Islet of Langerhans (tissue), 1 donor: ENCODE measurements around the gene ZNF710.
"Not testable (repeated sequence)": the region's sequence is repeated elsewhere in the genome, so short reads cannot be mapped to it uniquely, and the experiment has no call there.

Source experiments
- FAIRE-seq: peaks from one replicate; lab custom pipeline; 2011; peaks lifted over from hg19 to GRCh38; lab: Jason Lieb, UNC

The ZNF710 gene

DNA sequence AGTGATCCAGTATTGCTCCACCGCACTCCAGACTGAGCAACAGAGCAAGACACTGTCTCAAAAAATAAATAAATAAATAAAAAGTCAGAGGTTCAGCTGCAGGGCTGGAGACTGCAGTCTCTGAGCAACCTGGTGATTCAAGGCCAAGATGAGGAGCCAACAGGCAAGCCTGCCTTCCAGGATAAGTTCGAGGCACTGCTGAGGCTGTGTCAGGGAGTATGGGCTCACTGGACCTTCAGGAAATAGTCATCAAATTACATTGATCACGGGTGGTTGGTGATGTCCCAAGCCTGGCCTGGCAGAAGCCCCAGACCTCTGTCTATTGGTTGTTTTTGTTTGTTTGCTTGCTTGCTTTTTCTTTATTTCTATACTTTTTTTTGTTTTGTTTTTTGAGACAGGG, 59.7 kb downstream of the ZNF710 start:
- no peak for FAIRE-seq

DNA sequence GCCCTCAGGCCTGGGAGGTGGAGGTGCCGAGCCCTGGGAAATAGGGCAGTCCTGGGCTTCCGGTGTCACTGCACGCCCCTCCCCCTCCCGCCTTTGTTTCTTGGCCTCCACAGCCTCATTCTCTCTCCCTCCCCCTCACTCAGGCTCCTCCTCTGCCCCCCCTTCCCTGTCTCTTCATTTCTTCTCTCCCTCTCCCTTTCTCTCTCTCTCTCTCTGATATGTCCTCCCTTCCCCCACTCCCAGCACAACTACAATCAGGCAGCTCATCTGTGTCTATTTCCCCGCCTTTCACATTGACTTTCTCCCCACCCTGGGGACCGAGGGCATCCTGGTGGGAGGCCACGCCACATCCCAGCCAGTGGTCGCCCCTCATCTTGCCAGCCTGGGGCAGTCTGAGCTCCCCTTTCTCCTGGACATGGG, 60.9 kb downstream of the ZNF710 start:
- FAIRE-seq: no peak

DNA sequence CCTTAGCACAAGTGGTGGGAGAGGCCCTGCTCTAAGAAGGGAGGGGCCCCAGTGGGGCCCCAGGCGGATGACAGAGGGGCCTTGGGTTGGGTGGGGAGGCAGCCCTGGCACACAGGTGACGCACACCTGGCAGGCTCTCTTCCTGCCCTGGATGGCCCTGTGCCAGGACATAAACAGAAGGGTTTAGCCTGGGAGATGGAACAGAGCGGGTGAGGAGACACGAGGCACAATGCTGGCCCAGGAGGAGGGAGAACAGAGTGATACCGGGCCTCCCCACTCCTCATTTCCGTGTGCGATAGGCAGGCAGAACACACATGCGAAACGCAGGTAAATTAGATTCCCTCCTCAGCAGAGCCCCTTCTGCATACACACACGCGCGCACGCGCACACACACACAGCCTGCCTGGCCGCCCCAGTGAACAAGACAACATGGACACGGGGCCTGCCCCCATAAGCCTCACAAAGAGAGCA, 61.4 kb downstream of the ZNF710 start:
- no peak for FAIRE-seq

DNA sequence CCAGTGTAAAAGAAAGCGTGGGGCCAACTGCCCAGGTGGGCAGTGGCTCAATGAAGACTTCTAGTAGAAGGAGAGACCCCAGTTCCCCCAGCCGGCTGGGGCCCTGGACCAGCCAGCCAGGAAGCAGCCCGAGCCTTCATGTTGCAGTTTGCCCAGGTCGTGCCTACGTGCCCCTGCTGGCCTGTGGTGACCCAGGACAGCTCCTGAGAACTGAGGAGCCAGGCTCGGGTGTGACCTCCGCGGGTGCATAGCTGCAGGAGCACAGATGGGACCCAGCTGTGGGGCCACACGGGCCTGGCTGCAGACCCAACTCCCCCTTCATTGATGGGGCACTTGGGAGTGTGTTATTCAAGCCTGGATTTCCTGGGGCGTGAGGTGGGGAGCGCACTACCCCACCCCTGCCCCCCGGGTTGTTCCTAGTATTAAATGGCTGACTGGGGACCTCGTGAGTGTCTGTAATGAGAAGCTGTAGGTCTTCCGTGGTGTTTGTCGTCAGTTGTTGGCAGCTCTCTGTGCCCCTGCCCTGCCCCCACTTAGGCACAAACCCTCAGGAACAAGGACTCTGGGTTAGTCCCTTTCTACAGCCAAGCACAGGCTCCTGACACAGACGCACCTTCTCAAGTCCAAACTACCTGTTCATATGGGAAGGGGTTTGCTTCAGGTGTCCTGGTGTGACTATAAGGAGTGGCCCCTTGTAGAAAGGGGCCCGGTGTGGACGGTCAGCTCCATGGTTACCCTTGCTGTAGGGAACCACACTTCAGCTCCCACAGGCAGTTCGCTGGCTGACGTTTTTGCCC, 62.0 kb downstream of the ZNF710 start:
- no peak for FAIRE-seq

GRCh38 chr15:90063770-90064247, 62.7 kb downstream of the ZNF710 start:
- no peak for FAIRE-seq

- no peak for FAIRE-seq
Observed at GRCh38 chr15:90064911-90065681, 64.0 kb downstream of the ZNF710 start.

- FAIRE-seq: no peak
Observed at GRCh38 chr15:90065682-90066049, 64.5 kb downstream of the ZNF710 start.

GRCh38 chr15:90067181-90067952, 66.2 kb downstream of the ZNF710 start:
- FAIRE-seq: no peak

DNA sequence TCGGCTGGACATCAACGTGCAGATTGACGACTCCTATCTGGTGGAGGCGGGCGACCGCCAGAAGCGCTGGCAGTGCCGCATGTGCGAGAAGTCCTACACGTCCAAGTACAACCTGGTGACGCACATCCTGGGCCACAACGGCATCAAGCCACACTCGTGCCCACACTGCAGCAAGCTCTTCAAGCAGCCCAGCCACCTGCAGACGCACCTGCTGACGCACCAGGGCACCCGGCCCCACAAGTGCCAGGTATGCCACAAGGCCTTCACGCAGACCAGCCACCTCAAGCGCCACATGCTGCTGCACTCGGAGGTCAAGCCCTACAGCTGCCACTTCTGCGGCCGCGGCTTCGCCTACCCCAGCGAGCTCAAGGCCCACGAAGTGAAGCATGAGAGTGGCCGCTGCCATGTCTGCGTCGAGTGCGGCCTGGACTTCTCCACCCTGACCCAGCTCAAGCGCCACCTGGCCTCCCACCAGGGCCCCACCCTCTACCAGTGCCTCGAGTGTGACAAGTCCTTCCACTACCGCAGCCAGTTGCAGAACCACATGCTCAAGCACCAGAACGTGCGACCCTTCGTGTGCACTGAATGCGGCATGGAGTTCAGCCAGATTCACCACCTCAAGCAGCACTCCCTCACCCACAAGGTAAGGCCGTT, 67.0 kb downstream of the ZNF710 start:
- no peak for FAIRE-seq

DNA sequence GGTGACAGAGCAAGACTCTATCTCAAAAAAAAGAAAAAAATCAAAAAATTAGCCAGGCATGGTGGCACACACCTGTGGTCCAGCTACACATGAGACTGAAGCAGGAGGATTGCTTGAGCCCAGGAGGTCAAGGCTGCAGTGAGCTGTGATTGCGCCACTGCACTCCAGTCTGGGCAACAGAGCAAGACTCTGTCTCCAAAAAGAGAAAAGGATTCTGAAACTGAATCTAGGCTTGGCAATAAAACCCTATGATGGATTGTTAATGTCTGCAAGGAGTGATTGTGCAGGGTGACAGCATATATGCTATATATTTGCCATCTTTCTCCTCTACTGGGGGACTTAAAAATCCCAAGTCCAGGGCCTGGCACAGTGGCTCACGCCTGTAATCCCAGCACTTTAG, 69.5 kb downstream of the ZNF710 start:
- not testable (repeated sequence) for FAIRE-seq

GRCh38 chr15:90071220-90071807, 70.2 kb downstream of the ZNF710 start:
- no peak for FAIRE-seq

DNA sequence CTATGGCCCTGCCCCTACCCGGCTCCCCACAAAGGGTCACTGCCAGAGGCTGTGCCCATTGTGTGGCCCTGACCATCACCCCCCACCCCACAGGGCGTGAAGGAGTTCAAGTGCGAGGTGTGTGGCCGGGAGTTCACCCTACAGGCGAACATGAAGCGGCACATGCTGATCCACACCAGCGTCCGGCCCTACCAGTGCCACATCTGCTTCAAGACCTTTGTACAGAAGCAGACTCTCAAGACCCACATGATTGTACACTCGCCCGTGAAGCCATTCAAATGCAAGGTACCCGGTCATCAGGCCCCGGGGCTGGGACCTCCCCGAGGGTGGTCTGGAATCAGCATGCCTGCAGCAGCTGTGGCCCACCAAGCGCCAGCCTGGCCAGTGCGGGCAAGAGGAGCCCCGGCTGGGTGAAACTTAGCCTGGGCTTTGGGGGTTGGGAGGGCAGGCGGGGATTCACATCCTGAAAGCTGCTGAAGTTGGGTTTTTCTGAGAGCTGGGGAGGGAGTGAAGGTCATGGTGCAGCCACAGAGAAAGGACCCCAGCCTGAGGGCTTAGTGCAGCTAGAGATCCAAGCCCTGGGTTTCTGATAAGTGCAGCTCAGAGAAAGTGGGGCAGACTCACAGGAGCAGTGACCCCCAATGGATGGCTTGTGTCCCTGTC, 72.0 kb downstream of the ZNF710 start:
- no peak for FAIRE-seq

GRCh38 chr15:90074023-90074422, 72.9 kb downstream of the ZNF710 start:
- FAIRE-seq: no peak

DNA sequence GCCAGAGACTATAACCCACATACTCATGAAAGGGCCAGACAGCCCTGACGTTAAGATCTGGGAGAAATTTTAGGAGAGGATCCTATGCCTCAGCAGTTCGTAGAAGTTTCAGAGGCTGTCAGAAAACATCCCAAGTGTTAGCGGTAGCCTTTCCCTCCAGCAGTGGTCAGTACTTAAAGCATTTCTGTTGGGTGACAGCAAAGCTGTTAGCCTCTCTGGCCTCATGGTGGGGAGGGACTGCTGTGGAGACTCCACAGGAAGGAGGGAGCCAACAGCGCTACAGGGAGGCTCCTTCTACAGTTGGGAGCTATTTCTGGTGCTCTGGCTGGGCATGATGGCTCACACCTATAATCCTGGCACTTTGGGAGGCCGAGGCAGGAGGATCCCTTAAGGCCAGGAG, 73.8 kb downstream of the ZNF710 start:
- no peak for FAIRE-seq

DNA sequence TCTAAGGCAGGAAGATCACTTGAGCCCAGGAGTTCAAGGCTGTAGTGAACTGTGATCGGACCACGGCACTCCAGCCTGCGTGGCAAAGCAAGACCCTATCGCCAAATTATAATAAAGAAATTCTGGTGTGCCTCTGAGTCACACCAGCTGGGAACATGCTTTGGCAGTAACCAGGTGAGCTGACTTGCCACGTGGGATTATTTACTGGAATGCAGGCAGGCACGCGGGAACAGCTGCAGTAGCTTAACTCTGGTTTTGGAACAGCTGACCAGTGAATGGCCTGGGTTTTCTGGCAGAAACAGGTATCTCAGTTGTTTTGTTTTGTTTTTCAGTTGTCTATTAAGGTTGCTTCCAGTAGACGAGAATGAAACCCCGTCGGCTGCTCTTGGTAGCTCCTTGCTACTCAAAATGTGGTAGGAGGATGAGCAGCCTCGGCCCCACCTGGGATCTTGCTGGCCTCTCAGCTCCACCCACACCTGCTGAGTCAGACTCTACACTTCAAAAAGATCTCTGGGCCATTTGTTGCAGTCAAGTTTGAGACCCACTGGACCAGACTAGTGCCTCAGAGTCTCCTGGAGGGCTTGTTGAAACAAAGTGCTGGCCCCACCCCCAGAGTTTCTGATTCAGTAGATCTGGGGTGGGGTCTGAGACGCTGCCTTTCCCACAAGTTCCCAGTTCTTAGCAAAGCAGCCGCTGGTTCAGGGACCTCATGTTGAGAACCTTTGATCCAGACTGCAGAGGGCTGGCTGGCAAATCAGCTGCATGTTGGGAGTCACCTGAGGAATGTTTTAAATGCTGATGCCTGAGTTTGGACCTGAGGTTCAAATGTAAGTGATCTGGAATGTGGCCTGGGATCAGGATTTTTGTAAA, 74.5 kb downstream of the ZNF710 start:
- FAIRE-seq: no peak

DNA sequence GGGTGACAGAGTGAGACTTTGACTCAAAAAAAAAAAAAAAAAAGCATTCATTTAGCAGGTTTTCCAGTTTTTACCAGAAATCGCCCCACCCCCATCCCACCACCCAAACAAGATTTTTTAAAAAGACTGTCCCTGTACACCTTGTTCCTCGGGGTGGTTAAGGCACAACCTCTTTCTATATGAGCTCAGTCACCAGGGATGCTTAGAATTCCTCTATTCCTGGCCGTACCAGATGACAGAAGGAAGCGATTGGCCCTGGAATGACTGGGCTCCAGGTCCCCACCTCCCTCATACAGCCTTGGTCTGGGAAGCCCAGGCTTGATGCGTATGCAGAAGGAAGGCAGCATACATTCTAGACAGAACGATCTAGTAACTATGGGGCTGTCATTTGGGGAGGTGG, 75.6 kb downstream of the ZNF710 start:
- FAIRE-seq: no peak

- no peak for FAIRE-seq
Observed at GRCh38 chr15:90078965-90079364, 77.8 kb downstream of the ZNF710 start.

DNA sequence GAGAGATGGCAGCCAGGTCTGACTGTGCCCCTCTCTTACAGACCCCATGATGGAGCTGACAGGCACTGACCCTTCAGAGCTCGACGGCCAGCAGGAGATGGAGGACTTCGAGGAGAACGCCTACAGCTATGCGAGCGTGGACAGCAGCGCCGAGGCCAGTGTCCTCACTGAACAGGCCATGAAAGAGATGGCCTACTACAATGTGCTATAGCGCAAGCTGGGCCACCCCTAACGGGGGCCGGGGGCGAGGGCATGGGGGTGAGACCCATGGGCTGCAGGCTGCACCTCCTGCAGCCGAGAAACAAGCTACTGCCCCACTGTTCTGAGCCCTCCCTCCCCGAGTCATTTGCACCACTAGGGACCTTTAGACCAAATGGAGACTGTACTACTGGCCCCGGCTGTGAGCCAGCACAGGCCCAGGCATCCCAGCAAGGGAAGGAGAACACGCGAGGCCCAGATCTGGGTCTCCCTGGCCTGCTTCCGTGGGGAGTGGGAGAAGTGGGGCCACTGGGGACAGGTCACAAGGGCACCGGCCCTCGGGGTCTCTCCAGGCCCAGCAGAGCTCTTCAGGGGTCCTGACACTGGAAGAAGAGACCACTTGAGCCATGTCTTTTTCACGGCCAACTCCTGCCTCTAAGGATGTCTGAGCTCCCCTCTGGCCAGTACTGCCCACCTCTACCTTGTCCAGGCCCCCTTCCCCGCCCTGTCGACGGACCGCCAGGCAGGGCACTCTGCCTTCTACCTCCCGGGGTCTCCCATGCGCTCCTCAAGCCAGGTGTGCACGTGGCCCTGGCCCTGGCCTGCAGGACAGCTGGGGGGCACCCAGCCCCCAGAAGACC, 78.7 kb downstream of the ZNF710 start:
- FAIRE-seq: no peak

- FAIRE-seq: no peak
Observed at GRCh38 chr15:90080458-90080755, 79.3 kb downstream of the ZNF710 start.
